Immature natural killer cell (primary cell): ENCODE data around the gene USP53. TPM values are rescaled to one million over a fixed set of nuclear protein-coding genes. Genes with fewer than 3 reads are reported as not detected.
A peak's percentile ranks its signal among the peaks of the same experiment; 100 is the strongest.
"Not testable (repeated sequence)": the region's sequence is repeated elsewhere in the genome, so short reads cannot be mapped to it uniquely, and the experiment has no call there.

Source experiments
- DNase-seq, 3 donors: peaks; one replicate each; pipeline ENCODE4 v3.0.0; 2022; ENCODE audit warnings: mixed read lengths in 1 of 3
- H3K27ac Mint-ChIP-seq, 6 donors: one replicate each; pipeline ENCODE4 v1.8.0; 2020; ENCODE audit warnings: mixed read lengths in 6 of 6, mild to moderate bottlenecking in 5 of 6, inconsistent platforms in 4 of 6, moderate library complexity in 3 of 6
- H3K27me3 Mint-ChIP-seq, 3 donors: one replicate each; pipeline ENCODE4 v1.8.0; 2020 to 2021; ENCODE audit warnings: low read depth in 3 of 3, mild to moderate bottlenecking in 3 of 3, mixed read lengths in 3 of 3, moderate library complexity in 3 of 3, inconsistent platforms in 1 of 3
- H3K36me3 Mint-ChIP-seq, 3 donors: one replicate each; pipeline ENCODE4 v1.8.0; 2020; ENCODE audit warnings: mixed read lengths in 3 of 3, inconsistent platforms in 2 of 3, mild to moderate bottlenecking in 2 of 3
- H3K4me1 Mint-ChIP-seq, 2 donors: one replicate each; pipeline ENCODE4 v1.8.0; 2020; ENCODE audit warnings: inconsistent platforms in 2 of 2, mild to moderate bottlenecking in 2 of 2, mixed read lengths in 2 of 2, moderate library complexity in 1 of 2
- H3K4me3 Mint-ChIP-seq, 5 donors: one replicate each; pipeline ENCODE4 v1.8.0; 2020; ENCODE audit warnings: mild to moderate bottlenecking in 5 of 5, mixed read lengths in 5 of 5, inconsistent platforms in 3 of 5, moderate library complexity in 3 of 5
- H3K9me3 Mint-ChIP-seq, 6 donors: one replicate each; pipeline ENCODE4 v1.8.0; 2020; ENCODE audit warnings: mild to moderate bottlenecking in 6 of 6, mixed read lengths in 6 of 6, inconsistent platforms in 4 of 6, moderate library complexity in 3 of 6
- polyA plus RNA-seq, 3 donors: library from polyadenylated mRNA; unstranded; fragments of 300-500 nt; fragmentation: Illumina TruSeq; gene quantifications; one replicate each; pipeline ENCODE4 v1.2.3, GENCODE V29; 2021

USP53 gene
- polyA plus RNA-seq, 3 donors from 2014 or later, result 1.9 to 7.6 (median 4.7) TPM

GRCh38 chr4:119233750-119234149 is 21.2 kb downstream of the USP53 start:
- peak overlapping the region in 1 of 5 donors; percentile 25 for H3K4me3 Mint-ChIP-seq
- no peaks in the 10 kb centered on the region for H3K9me3 Mint-ChIP-seq
- H3K4me1 Mint-ChIP-seq, result peaks cover 18 to 27% of the 10 kb centered on the region in 2 donors
- peak overlapping the region in 3 of 6 donors; percentile 14 to 38 (median 36) for H3K27ac Mint-ChIP-seq
- peaks cover 0 to 12% (median 12%) of the 10 kb centered on the region in 3 donors for H3K36me3 Mint-ChIP-seq
- no peak for DNase-seq
- no peaks in the 10 kb centered on the region for H3K27me3 Mint-ChIP-seq

GRCh38 chr4:119237201-119237600 is 24.7 kb downstream of the USP53 start:
- Mint-ChIP-seq H3K9me3 (no peaks in the 10 kb centered on the region), H3K4me3 (no peak overlapping the region), H3K27ac (no peak overlapping the region), H3K4me1 (peaks cover 18 to 20% of the 10 kb centered on the region in 2 donors), H3K27me3 (no peaks in the 10 kb centered on the region), H3K36me3 (peaks cover 12 to 22% (median 20%) of the 10 kb centered on the region in 3 donors)
- DNase-seq, result no peak

- H3K4me3 Mint-ChIP-seq, result no peak overlapping the region
- peaks cover 12 to 22% (median 20%) of the 10 kb centered on the region in 3 donors for H3K36me3 Mint-ChIP-seq
- DNase-seq, result no peak
- H3K9me3 Mint-ChIP-seq, result no peaks in the 10 kb centered on the region
- peaks cover 16% of the 10 kb centered on the region in 2 donors for H3K4me1 Mint-ChIP-seq
- H3K27me3 Mint-ChIP-seq, result no peaks in the 10 kb centered on the region
- H3K27ac Mint-ChIP-seq, result no peak overlapping the region
These were observed 25.1 kb downstream of the USP53 start for GRCh38 chr4:119237642-119238041.

GRCh38 chr4:119238068-119238722 is 25.7 kb downstream of the USP53 start:
- H3K4me3 Mint-ChIP-seq, result no peak overlapping the region
- no peak overlapping the region for H3K27ac Mint-ChIP-seq
- peaks cover 12 to 22% (median 20%) of the 10 kb centered on the region in 3 donors for H3K36me3 Mint-ChIP-seq
- peaks cover 11 to 12% of the 10 kb centered on the region in 2 donors for H3K4me1 Mint-ChIP-seq
- H3K27me3 Mint-ChIP-seq, result no peaks in the 10 kb centered on the region
- no peak for DNase-seq
- H3K9me3 Mint-ChIP-seq, result no peaks in the 10 kb centered on the region

GRCh38 chr4:119240128-119240527 is 27.6 kb downstream of the USP53 start:
- Mint-ChIP-seq H3K27ac (no peak overlapping the region), H3K27me3 (no peaks in the 10 kb centered on the region), H3K4me3 (no peak overlapping the region), H3K36me3 (peaks cover 12 to 22% (median 20%) of the 10 kb centered on the region in 3 donors), H3K4me1 (peaks cover 0 to 3% of the 10 kb centered on the region in 2 donors), H3K9me3 (no peaks in the 10 kb centered on the region)
- no peak for DNase-seq

- no peaks in the 10 kb centered on the region for H3K27me3 Mint-ChIP-seq
- H3K27ac Mint-ChIP-seq, result no peak overlapping the region
- peaks cover 0 to 3% of the 10 kb centered on the region in 2 donors for H3K4me1 Mint-ChIP-seq
- peaks cover 10 to 22% (median 20%) of the 10 kb centered on the region in 3 donors for H3K36me3 Mint-ChIP-seq
- no peaks in the 10 kb centered on the region for H3K9me3 Mint-ChIP-seq
- H3K4me3 Mint-ChIP-seq, result no peak overlapping the region
- DNase-seq, result no peak
These were observed 28.1 kb downstream of the USP53 start for GRCh38 chr4:119240568-119240967.

GRCh38 chr4:119242417-119242816 is 29.9 kb downstream of the USP53 start:
- no peak for DNase-seq
- Mint-ChIP-seq H3K4me3 (no peak overlapping the region), H3K4me1 (no peaks in the 10 kb centered on the region), H3K27ac (no peak overlapping the region), H3K9me3 (no peaks in the 10 kb centered on the region), H3K27me3 (no peaks in the 10 kb centered on the region), H3K36me3 (peaks cover 11 to 24% (median 15%) of the 10 kb centered on the region in 3 donors)

- no peaks in the 10 kb centered on the region for H3K4me1 Mint-ChIP-seq
- H3K27me3 Mint-ChIP-seq, result no peaks in the 10 kb centered on the region
- DNase-seq, result no peak
- no peak overlapping the region for H3K27ac Mint-ChIP-seq
- H3K9me3 Mint-ChIP-seq, result no peaks in the 10 kb centered on the region
- H3K4me3 Mint-ChIP-seq, result no peak overlapping the region
- H3K36me3 Mint-ChIP-seq, result peaks cover 11 to 29% (median 16%) of the 10 kb centered on the region in 3 donors
These were observed 31.4 kb downstream of the USP53 start for GRCh38 chr4:119243868-119244267.

GRCh38 chr4:119244344-119244743 is 31.8 kb downstream of the USP53 start:
- no peak for DNase-seq
- H3K9me3 Mint-ChIP-seq, result no peaks in the 10 kb centered on the region
- no peak overlapping the region for H3K4me3 Mint-ChIP-seq
- H3K4me1 Mint-ChIP-seq, result no peaks in the 10 kb centered on the region
- H3K27me3 Mint-ChIP-seq, result no peaks in the 10 kb centered on the region
- H3K36me3 Mint-ChIP-seq, result peaks cover 11 to 26% (median 12%) of the 10 kb centered on the region in 3 donors
- no peak overlapping the region for H3K27ac Mint-ChIP-seq

- H3K27me3 Mint-ChIP-seq, result no peaks in the 10 kb centered on the region
- peaks cover 11 to 26% (median 12%) of the 10 kb centered on the region in 3 donors for H3K36me3 Mint-ChIP-seq
- no peak overlapping the region for H3K27ac Mint-ChIP-seq
These were observed 32.3 kb downstream of the USP53 start for GRCh38 chr4:119244832-119245231.

GRCh38 chr4:119246177-119246733 is 33.7 kb downstream of the USP53 start:
- Mint-ChIP-seq H3K4me3 (no peak overlapping the region), H3K4me1 (no peaks in the 10 kb centered on the region), H3K27me3 (no peaks in the 10 kb centered on the region), H3K9me3 (no peaks in the 10 kb centered on the region), H3K27ac (no peak overlapping the region), H3K36me3 (peaks cover 15 to 26% (median 18%) of the 10 kb centered on the region in 3 donors)
- no peak for DNase-seq

More at GRCh38 chr4:119244832-119245231, 32.3 kb downstream of the USP53 start:
- no peaks in the 10 kb centered on the region for H3K9me3 Mint-ChIP-seq
- H3K4me3 Mint-ChIP-seq, result no peak overlapping the region
- H3K4me1 Mint-ChIP-seq, result no peaks in the 10 kb centered on the region
- no peak for DNase-seq

- not testable (repeated sequence) for H3K27ac Mint-ChIP-seq, H3K4me1 Mint-ChIP-seq, H3K27me3 Mint-ChIP-seq, H3K4me3 Mint-ChIP-seq, DNase-seq, H3K9me3 Mint-ChIP-seq
- H3K36me3 Mint-ChIP-seq, result peaks cover 42 to 55% (median 44%) of the 10 kb centered on the region in 3 donors
These were observed 38.5 kb downstream of the USP53 start for GRCh38 chr4:119251037-119251436.

- not testable (repeated sequence) for H3K9me3 Mint-ChIP-seq, H3K4me3 Mint-ChIP-seq, DNase-seq, H3K4me1 Mint-ChIP-seq, H3K27ac Mint-ChIP-seq, H3K27me3 Mint-ChIP-seq
- H3K36me3 Mint-ChIP-seq, result peaks cover 39 to 53% (median 51%) of the 10 kb centered on the region in 3 donors
These were observed 42.7 kb downstream of the USP53 start for GRCh38 chr4:119255223-119255622.

- Mint-ChIP-seq H3K9me3 (no peaks in the 10 kb centered on the region), H3K4me3 (no peak overlapping the region), H3K36me3 (peaks cover 9 to 36% (median 27%) of the 10 kb centered on the region in 3 donors), H3K27me3 (peaks cover 0 to 2% (median 0%) of the 10 kb centered on the region in 3 donors), H3K4me1 (no peaks in the 10 kb centered on the region), H3K27ac (no peak overlapping the region)
- DNase-seq, result no peak
These were observed 48.0 kb downstream of the USP53 start for GRCh38 chr4:119260528-119260927.
